ENCODE measurements around the gene BOC.
A peak's percentile ranks its signal among the peaks of the same experiment; 100 is the strongest.

BOC gene

GRCh38 chr3:113231391-113231790, 20.0 kb downstream of the BOC start:
- peak; percentile 90 for DNase-seq (ENCODE audit: low read depth)
- H3K4me3 ChIP-seq (ENCODE audit: control insufficient read depth, low read depth, low read length): no peak overlapping the region
- TF ChIP-seq, protein P1, sequence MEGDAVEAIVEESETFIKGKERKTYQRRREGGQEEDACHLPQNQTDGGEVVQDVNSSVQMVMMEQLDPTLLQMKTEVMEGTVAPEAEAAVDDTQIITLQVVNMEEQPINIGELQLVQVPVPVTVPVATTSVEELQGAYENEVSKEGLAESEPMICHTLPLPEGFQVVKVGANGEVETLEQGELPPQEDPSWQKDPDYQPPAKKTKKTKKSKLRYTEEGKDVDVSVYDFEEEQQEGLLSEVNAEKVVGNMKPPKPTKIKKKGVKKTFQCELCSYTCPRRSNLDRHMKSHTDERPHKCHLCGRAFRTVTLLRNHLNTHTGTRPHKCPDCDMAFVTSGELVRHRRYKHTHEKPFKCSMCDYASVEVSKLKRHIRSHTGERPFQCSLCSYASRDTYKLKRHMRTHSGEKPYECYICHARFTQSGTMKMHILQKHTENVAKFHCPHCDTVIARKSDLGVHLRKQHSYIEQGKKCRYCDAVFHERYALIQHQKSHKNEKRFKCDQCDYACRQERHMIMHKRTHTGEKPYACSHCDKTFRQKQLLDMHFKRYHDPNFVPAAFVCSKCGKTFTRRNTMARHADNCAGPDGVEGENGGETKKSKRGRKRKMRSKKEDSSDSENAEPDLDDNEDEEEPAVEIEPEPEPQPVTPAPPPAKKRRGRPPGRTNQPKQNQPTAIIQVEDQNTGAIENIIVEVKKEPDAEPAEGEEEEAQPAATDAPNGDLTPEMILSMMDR (conservative IDR thresholded peaks at IDR 0.05; ENCODE audit: control insufficient read depth, insufficient read depth, low read depth, low read length): no peak

DNA sequence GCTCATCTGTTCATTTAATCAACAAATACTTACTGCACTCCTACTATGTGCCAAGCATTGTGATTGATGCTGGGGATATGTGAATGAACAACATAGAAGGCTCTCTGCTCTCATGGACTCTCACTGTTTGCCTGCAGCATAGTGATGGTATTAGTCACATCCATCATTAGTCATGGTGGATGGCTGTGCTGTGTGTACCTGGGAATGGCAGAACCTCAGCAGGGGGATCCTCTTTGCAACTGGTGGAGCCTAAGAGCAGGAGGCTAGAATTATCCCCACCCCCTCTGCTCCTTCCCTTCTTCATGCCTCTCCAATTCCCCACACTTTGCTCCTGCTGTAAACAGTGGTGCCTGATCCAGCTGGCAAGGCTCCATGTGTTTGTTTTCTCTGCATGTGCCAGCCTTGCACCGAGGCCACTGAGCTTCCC, 20.5 kb downstream of the BOC start:
- no peak overlapping the region for H3K4me3 ChIP-seq (ENCODE audit: control insufficient read depth, low read depth, low read length)
- DNase-seq (ENCODE audit: low read depth): peak; percentile 89
- TF ChIP-seq, protein P1 (conservative IDR thresholded peaks at IDR 0.05; ENCODE audit: control insufficient read depth, insufficient read depth, low read depth, low read length): no peak

DNA sequence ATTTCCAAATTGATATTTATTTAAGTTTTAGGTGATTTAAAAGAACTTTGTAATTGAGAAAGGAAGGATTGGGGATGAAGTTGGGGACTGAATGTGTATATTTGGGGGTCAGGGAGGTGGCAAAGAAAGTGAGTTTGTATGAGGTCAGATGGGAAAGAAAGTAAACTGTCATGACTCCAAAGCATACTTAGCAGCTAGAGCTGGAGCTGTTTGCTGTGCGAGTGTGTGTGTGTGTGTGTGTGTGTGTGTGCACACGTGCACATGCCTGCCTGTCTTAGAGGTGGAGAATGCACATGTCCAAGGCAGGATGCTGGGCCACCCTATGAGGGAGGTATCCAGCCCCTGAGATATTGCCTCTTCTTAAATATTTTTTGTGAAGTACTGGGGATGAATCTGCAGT, 21.0 kb downstream of the BOC start:
- TF ChIP-seq, protein P1 (conservative IDR thresholded peaks at IDR 0.05; ENCODE audit: control insufficient read depth, insufficient read depth, low read depth, low read length): no peak
- peak; percentile 42 for DNase-seq (ENCODE audit: low read depth)
- H3K4me3 ChIP-seq (ENCODE audit: control insufficient read depth, low read depth, low read length): no peak overlapping the region

GRCh38 chr3:113233497-113233896, 22.1 kb downstream of the BOC start:
- DNase-seq (ENCODE audit: low read depth): no peak
- TF ChIP-seq, protein P1 (conservative IDR thresholded peaks at IDR 0.05; ENCODE audit: control insufficient read depth, insufficient read depth, low read depth, low read length): no peak
- no peak overlapping the region for H3K4me3 ChIP-seq (ENCODE audit: control insufficient read depth, low read depth, low read length)

- DNase-seq (ENCODE audit: low read depth): no peak
- TF ChIP-seq, protein P1 (conservative IDR thresholded peaks at IDR 0.05; ENCODE audit: control insufficient read depth, insufficient read depth, low read depth, low read length): no peak
- H3K4me3 ChIP-seq (ENCODE audit: control insufficient read depth, low read depth, low read length): no peak overlapping the region
Observed at GRCh38 chr3:113234028-113234427, 22.7 kb downstream of the BOC start.

GRCh38 chr3:113234688-113235260, 23.4 kb downstream of the BOC start:
- no peak overlapping the region for H3K4me3 ChIP-seq (ENCODE audit: control insufficient read depth, low read depth, low read length)
- DNase-seq (ENCODE audit: low read depth): peak; percentile 44
- TF ChIP-seq, protein P1 (conservative IDR thresholded peaks at IDR 0.05; ENCODE audit: control insufficient read depth, insufficient read depth, low read depth, low read length): no peak

DNA sequence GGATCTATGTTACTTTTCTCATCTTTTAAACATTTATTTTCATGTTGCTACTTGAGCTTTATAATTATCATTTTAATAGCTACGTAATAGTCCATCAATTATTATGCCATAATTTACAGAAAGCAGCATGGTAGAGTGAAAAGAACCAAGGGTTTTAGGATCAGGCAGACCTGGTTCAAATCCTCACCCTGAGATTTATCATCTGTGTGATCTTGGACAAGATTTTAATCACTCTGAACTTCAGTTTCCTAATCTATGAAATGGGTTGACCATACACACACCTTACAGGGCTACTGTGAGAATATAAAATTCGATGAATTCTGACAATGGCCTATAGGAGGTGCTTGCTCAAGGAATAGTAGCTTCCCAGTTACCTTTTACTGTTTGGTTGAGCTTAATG, 27.1 kb downstream of the BOC start:
- no peak for DNase-seq (ENCODE audit: low read depth)
- no peak overlapping the region for H3K4me3 ChIP-seq (ENCODE audit: control insufficient read depth, low read depth, low read length)
- TF ChIP-seq, protein P1 (conservative IDR thresholded peaks at IDR 0.05; ENCODE audit: control insufficient read depth, insufficient read depth, low read depth, low read length): no peak

All from fibroblast of mammary gland (primary cell).